Central memory CD4-positive, alpha-beta T cell (primary cell): ENCODE data around the gene KIRREL3.
A peak's percentile ranks its signal among the peaks of the same experiment; 100 is the strongest.

Experiments used
- DNase-seq: peaks from one replicate; pipeline ENCODE4 v3.0.0; 2022

Gene KIRREL3

GRCh38 chr11:126497581-126498122, 502.9 kb downstream of the KIRREL3 start:
- no peak for DNase-seq

- no peak for DNase-seq
These were observed 503.8 kb downstream of the KIRREL3 start for GRCh38 chr11:126496576-126497337.

GRCh38 chr11:126495281-126496220, 505.0 kb downstream of the KIRREL3 start:
- no peak for DNase-seq

- DNase-seq, result no peak
These were observed 505.7 kb downstream of the KIRREL3 start for GRCh38 chr11:126494831-126495230.

GRCh38 chr11:126492331-126493082, 508.1 kb downstream of the KIRREL3 start:
- no peak for DNase-seq

GRCh38 chr11:126491092-126491491, 509.5 kb downstream of the KIRREL3 start:
- no peak for DNase-seq

- DNase-seq, result no peak
These were observed 510.5 kb downstream of the KIRREL3 start for GRCh38 chr11:126489836-126490660.

GRCh38 chr11:126488591-126489370, 511.8 kb downstream of the KIRREL3 start:
- DNase-seq, result no peak

- DNase-seq, result no peak
These were observed 512.9 kb downstream of the KIRREL3 start for GRCh38 chr11:126487711-126488110.

GRCh38 chr11:126485986-126486635, 514.5 kb downstream of the KIRREL3 start:
- no peak for DNase-seq

- DNase-seq, result no peak
These were observed 515.4 kb downstream of the KIRREL3 start for GRCh38 chr11:126485021-126485792.

- no peak for DNase-seq
These were observed 516.3 kb downstream of the KIRREL3 start for GRCh38 chr11:126484266-126484665.

GRCh38 chr11:126483621-126484195, 516.9 kb downstream of the KIRREL3 start:
- no peak for DNase-seq

GRCh38 chr11:126482586-126483108, 517.9 kb downstream of the KIRREL3 start:
- no peak for DNase-seq

- DNase-seq, result no peak
These were observed 519.3 kb downstream of the KIRREL3 start for GRCh38 chr11:126481303-126481680.

- peak; percentile 59 for DNase-seq
These were observed 519.9 kb downstream of the KIRREL3 start for GRCh38 chr11:126480410-126481302.

- no peak for DNase-seq
These were observed 520.6 kb downstream of the KIRREL3 start for GRCh38 chr11:126480015-126480409.
